K562 (cell line): ENCODE data around the gene ZFYVE28.

Source experiments
- ARID1B ChIP-seq: fragments of 450-650 bp; IDR thresholded peaks from 2 replicates; pipeline ENCODE4 v1.6.1; 2016; ENCODE audit warnings: antibody characterized with exemption, mild to moderate bottlenecking, inconsistent platforms
- CTCF ChIP-seq, 3 experiments: IDR thresholded peaks in 2 of 3; conservative IDR thresholded peaks in 1 of 3; 2 replicates each; pipeline ENCODE4 v1.5.1; 2011 to 2012; ENCODE audit warnings: low read length in 3 of 3, mild to moderate bottlenecking in 3 of 3, control low read depth in 2 of 3, improper control_type of control experiment in 1 of 3, inconsistent platforms in 1 of 3, low read depth in 1 of 3, mixed read lengths in 1 of 3, moderate library complexity in 1 of 3; ENCODE audit not compliant: insufficient read depth in 2 of 3
- RERE ChIP-seq: sonication (generic); formaldehyde crosslinking; IDR thresholded peaks from 2 replicates; pipeline ENCODE4 v1.8.0; 2023; ENCODE audit warnings: missing genetic modification reagents, mild to moderate bottlenecking, borderline replicate concordance
- SPI1 ChIP-seq: IDR thresholded peaks from 2 replicates; pipeline ENCODE4 v1.6.1; 2011; ENCODE audit warnings: low read depth, low read length, control low read depth, borderline replicate concordance

GRCh38 chr4:2385516-2385915 is 32.9 kb downstream of the ZFYVE28 start:
- TF ChIP-seq SPI1 (no peak), ARID1B (no peak), RERE (CRISPR knock-in tag) (no peak), CTCF (IDR thresholded peaks at IDR 0.05 in 2 of 3, conservative IDR thresholded peaks at IDR 0.05 in 1 of 3; ENCODE audit: insufficient read depth in 2 of 3, low read depth in 1 of 3, low read length in 3 of 3) (no peak)
